Upper lobe of left lung (tissue), 4 donors: ENCODE results near the gene GABPB1.

ENCODE experiments used
- CTCF ChIP-seq, 6 experiments: fragments of 450-650 bp in 4 of 6; fragments of 200-600 bp in 2 of 6; sonication (generic) in 2 of 6; IDR thresholded peaks; one replicate each; pipeline ENCODE4 v1.5.1; 2016 to 2019; ENCODE audit warnings: antibody characterized with exemption in 6 of 6
- POLR2AphosphoS5 ChIP-seq, 2 donors: sonication (generic); formaldehyde crosslinking; IDR thresholded peaks; one replicate each; pipeline ENCODE4 v1.5.1; 2017; ENCODE audit warnings: antibody characterized with exemption in 2 of 2

- TF ChIP-seq POLR2AphosphoS5 (IDR thresholded peaks at IDR 0.05) (no peak), CTCF (IDR thresholded peaks at IDR 0.05) (no peak)
Measured at GRCh38 chr15:50318697-50319096, 36.3 kb downstream of the GABPB1 start.
